IMR-90 (cell line): ENCODE measurements around the gene DDX46. TPM values are rescaled to one million over a fixed set of nuclear protein-coding genes. Genes with fewer than 3 reads are reported as not detected.

Experiments used
- ATAC-seq: fragments of 200-7000 bp; cut with Tn5 transposase; 2 replicates; pipeline ENCODE4 v1.9.1; 2020; ENCODE audit warnings: low read depth, mild to moderate bottlenecking, moderate library complexity
- BruUV-seq: library from RNA; stranded (reverse); fragments of 400-500 nt; replicated peaks from 2 replicates; lab custom pipeline; 2021; lab: Mats Ljungman, UMichigan
- CTCF ChIA-PET: fragments of 300-600 bp; formaldehyde crosslinking; extraction: SDS; loops from one replicate; lab custom pipeline; 2021; ENCODE audit warnings: antibody characterized with exemption; lab: Yijun Ruan, JAX
- POLR2A ChIA-PET: fragments of 300-600 bp; sonication (Branson Sonifier 250); formaldehyde crosslinking; loops from one replicate; lab custom pipeline; 2022; ENCODE audit warnings: antibody characterized with exemption; ENCODE audit not compliant: unreplicated experiment; lab: Charles Lee
- DNase-seq: peaks from one replicate; pipeline ENCODE4 v3.0.0; 2013
- H2AFZ ChIP-seq: replicated peaks from 2 replicates; pipeline ENCODE3; 2013; ENCODE audit warnings: low read length, mild to moderate bottlenecking; ENCODE audit not compliant: poor library complexity
- H2AK5ac ChIP-seq: 2 replicates; pipeline ENCODE4 v1.6.1; 2013; ENCODE audit warnings: low read depth, low read length, inconsistent platforms
- H2AK9ac ChIP-seq: replicated peaks from 2 replicates; pipeline ENCODE3; 2013; ENCODE audit warnings: mild to moderate bottlenecking, low read depth, low read length, moderate library complexity; ENCODE audit not compliant: poor library complexity
- H2BK120ac ChIP-seq: 2 replicates; pipeline ENCODE4 v1.6.1; 2013; ENCODE audit warnings: low read depth, low read length, inconsistent platforms
- H2BK15ac ChIP-seq: 3 replicates; pipeline ENCODE4 v1.6.1; 2013; ENCODE audit warnings: low read depth, low read length, inconsistent platforms
- H2BK20ac ChIP-seq: 2 replicates; pipeline ENCODE4 v1.6.1; 2013; ENCODE audit warnings: low read depth, mild to moderate bottlenecking, inconsistent platforms, low read length, moderate library complexity
- H2BK5ac ChIP-seq: 2 replicates; pipeline ENCODE4 v1.6.1; 2013; ENCODE audit warnings: mild to moderate bottlenecking, low read depth, low read length, inconsistent platforms; ENCODE audit not compliant: poor library complexity, severe bottlenecking
- H3K14ac ChIP-seq: replicated peaks from 2 replicates; pipeline ENCODE4 v1.6.1; 2013; ENCODE audit warnings: low read depth, low read length, inconsistent platforms
- H3K18ac ChIP-seq: 2 replicates; pipeline ENCODE4 v1.6.1; 2013; ENCODE audit warnings: low read depth, low read length, control low read depth
- H3K23ac ChIP-seq: 2 replicates; pipeline ENCODE4 v1.6.1; 2013; ENCODE audit warnings: low read depth, low read length, inconsistent platforms
- H3K27ac ChIP-seq: 2 replicates; pipeline ENCODE4 v1.5.1; 2013; ENCODE audit warnings: mild to moderate bottlenecking, control low read depth, low read length; ENCODE audit not compliant: insufficient read depth
- H3K27me3 ChIP-seq: 2 replicates; pipeline ENCODE4 v1.6.1; 2013; ENCODE audit warnings: low read length; ENCODE audit not compliant: control insufficient read depth, insufficient read depth
- H3K36me3 ChIP-seq: 2 replicates; pipeline ENCODE4 v1.6.1; 2013; ENCODE audit warnings: low read length, mixed read lengths; ENCODE audit not compliant: control insufficient read depth, insufficient read depth
- H3K4ac ChIP-seq: 2 replicates; pipeline ENCODE4 v1.6.1; 2013; ENCODE audit warnings: low read depth, low read length, inconsistent platforms
- H3K4me1 ChIP-seq: 2 replicates; pipeline ENCODE4 v1.6.1; 2013; ENCODE audit warnings: low read length, mixed read lengths; ENCODE audit not compliant: control insufficient read depth, insufficient read depth
- H3K4me2 ChIP-seq: 2 replicates; pipeline ENCODE4 v1.6.1; 2013; ENCODE audit warnings: low read depth, mild to moderate bottlenecking, control low read depth, low read length, moderate library complexity
- H3K4me3 ChIP-seq: 2 replicates; pipeline ENCODE4 v1.5.1; 2013; ENCODE audit warnings: low read depth, mild to moderate bottlenecking, control low read depth, low read length, moderate library complexity; ENCODE audit not compliant: insufficient read depth
- H3K56ac ChIP-seq: 2 replicates; pipeline ENCODE4 v1.6.1; 2013; ENCODE audit warnings: low read length, inconsistent platforms; ENCODE audit not compliant: insufficient read depth; ENCODE audit errors: extremely low read depth
- H3K79me1 ChIP-seq, 2 experiments: 2 replicates each; pipeline ENCODE4 v1.6.1; 2013; ENCODE audit warnings: low read length in 2 of 2, inconsistent platforms in 1 of 2, low read depth in 1 of 2
- H3K9ac ChIP-seq: 2 replicates; pipeline ENCODE4 v1.6.1; 2013; ENCODE audit warnings: low read depth, low read length, control low read depth
- H3K9me1 ChIP-seq: 2 replicates; pipeline ENCODE4 v1.6.1; 2013; ENCODE audit warnings: low read length, inconsistent platforms; ENCODE audit not compliant: insufficient read depth
- H3K9me3 ChIP-seq: 2 replicates; pipeline ENCODE4 v1.6.1; 2013; ENCODE audit warnings: low read length; ENCODE audit not compliant: control insufficient read depth, insufficient read depth
- H4K20me1 ChIP-seq: 2 replicates; pipeline ENCODE4 v1.6.1; 2013; ENCODE audit warnings: low read length, inconsistent platforms; ENCODE audit not compliant: insufficient read depth
- H4K5ac ChIP-seq: 2 replicates; pipeline ENCODE4 v1.6.1; 2013; ENCODE audit warnings: mild to moderate bottlenecking, low read depth, low read length, control low read depth
- H4K8ac ChIP-seq, 2 experiments: 2 replicates each; pipeline ENCODE4 v1.6.1; 2013; ENCODE audit warnings: low read depth in 2 of 2, low read length in 2 of 2, control low read depth in 1 of 2, inconsistent platforms in 1 of 2
- H4K91ac ChIP-seq: 2 replicates; pipeline ENCODE4 v1.6.1; 2013; ENCODE audit warnings: low read depth, low read length, inconsistent platforms; ENCODE audit not compliant: insufficient read depth
- BHLHE40 ChIP-seq: fragments of 150-350 bp; IDR thresholded peaks from 2 replicates; pipeline ENCODE4 v1.6.1; 2016; ENCODE audit warnings: mild to moderate bottlenecking, low read depth, low read length
- CEBPB ChIP-seq: IDR thresholded peaks from 2 replicates; pipeline ENCODE4 v1.6.1; 2012; ENCODE audit warnings: low read depth, low read length, improper control_type of control experiment
- CHD1 ChIP-seq: IDR thresholded peaks from 2 replicates; pipeline ENCODE4 v1.6.1; 2012; ENCODE audit warnings: low read depth, low read length, improper control_type of control experiment
- FOS ChIP-seq: fragments of 150-350 bp; IDR thresholded peaks from 2 replicates; pipeline ENCODE4 v1.6.1; 2016; ENCODE audit warnings: low read depth, low read length
- MAFK ChIP-seq: IDR thresholded peaks from 2 replicates; pipeline ENCODE4 v1.6.1; 2012; ENCODE audit warnings: low read depth, low read length, improper control_type of control experiment
- MAZ ChIP-seq: IDR thresholded peaks from 2 replicates; pipeline ENCODE4 v1.6.1; 2012; ENCODE audit warnings: low read depth, mild to moderate bottlenecking, low read length, improper control_type of control experiment, moderate library complexity, borderline replicate concordance
- MXI1 ChIP-seq: IDR thresholded peaks from 2 replicates; pipeline ENCODE4 v1.6.1; 2012; ENCODE audit warnings: low read depth, mild to moderate bottlenecking, low read length, moderate library complexity, borderline replicate concordance
- POLR2A ChIP-seq: IDR thresholded peaks from 2 replicates; pipeline ENCODE4 v1.6.1; 2012; ENCODE audit warnings: mild to moderate bottlenecking, low read depth, low read length
- RAD21 ChIP-seq: IDR thresholded peaks from 2 replicates; pipeline ENCODE4 v1.6.1; 2012; ENCODE audit warnings: low read length, improper control_type of control experiment
- RCOR1 ChIP-seq: IDR thresholded peaks from 2 replicates; pipeline ENCODE4 v1.6.1; 2012; ENCODE audit warnings: mild to moderate bottlenecking, low read length, improper control_type of control experiment; ENCODE audit not compliant: insufficient replicate concordance
- RFX5 ChIP-seq: IDR thresholded peaks from 2 replicates; pipeline ENCODE4 v1.8.0; 2012; ENCODE audit warnings: low read depth, mild to moderate bottlenecking, low read length, moderate library complexity
- SMC3 ChIP-seq: fragments of 150-350 bp; IDR thresholded peaks from 2 replicates; pipeline ENCODE4 v1.6.1; 2016; ENCODE audit warnings: low read depth, mild to moderate bottlenecking, antibody characterized with exemption, low read length, moderate library complexity
- WGBS, 2 experiments: methylation state at CpG; one replicate each; pipeline versions ENCODE4 v1.1.5 to v1.1.7; 2013; ENCODE audit warnings: missing lambda C conversion rate in 2 of 2; ENCODE audit not compliant: insufficient read length in 1 of 2; ENCODE audit errors: extremely low coverage in 2 of 2; 5-methylcytosine and 5-hydroxymethylcytosine counted together
- dilution Hi-C: fragments of 300-500 bp; cut with HindIII; formaldehyde crosslinking; loops from one replicate; pipeline ENCODE4 v1.14.3; 2018; ENCODE audit warnings: low sequenced_read_pairs; ENCODE audit not compliant: unreplicated experiment
- in situ Hi-C: fragments of 300-500 bp; cut with MboI; formaldehyde crosslinking; loops from 3 replicates; pipeline ENCODE4 v1.14.3; 2019; ENCODE audit warnings: low sequenced_read_pairs, inconsistent platforms, mixed read lengths
- intact Hi-C: fragments of 100-400 bp; cut with micrococcal nuclease; formaldehyde crosslinking; loops from 2 replicates; pipeline ENCODE4 v1.10.0; 2022
- polyA plus RNA-seq, 3 experiments: library from polyadenylated mRNA; depleted of rRNA; stranded (reverse); fragments of >200 nt; gene quantifications; 2 replicates each; pipeline ENCODE4 v1.2.3, GENCODE V29; 2012; ENCODE audit warnings: low replicate concordance in 1 of 3
- total RNA-seq: library from RNA; depleted of rRNA; stranded (reverse); fragments of >200 nt; gene quantifications from 2 replicates; pipeline ENCODE4 v1.2.3, GENCODE V29; 2012
- TF ChIP-seq, protein P1 (sequence below): fragments of 150-350 bp; IDR thresholded peaks from 2 replicates; pipeline ENCODE4 v1.6.1; 2017; ENCODE audit warnings: mild to moderate bottlenecking, antibody characterized with exemption, low read length, low read depth
- TF ChIP-seq, protein P2 (sequence below): conservative IDR thresholded peaks from 2 replicates; pipeline ENCODE4 v1.5.1; 2012; ENCODE audit warnings: mild to moderate bottlenecking, low read depth, low read length, improper control_type of control experiment

Gene DDX46
- total and polyA plus RNA-seq, 2 of the 4 experiments (the other 2 are of a cell fraction) = 22.5 to 26.0 TPM

DNA sequence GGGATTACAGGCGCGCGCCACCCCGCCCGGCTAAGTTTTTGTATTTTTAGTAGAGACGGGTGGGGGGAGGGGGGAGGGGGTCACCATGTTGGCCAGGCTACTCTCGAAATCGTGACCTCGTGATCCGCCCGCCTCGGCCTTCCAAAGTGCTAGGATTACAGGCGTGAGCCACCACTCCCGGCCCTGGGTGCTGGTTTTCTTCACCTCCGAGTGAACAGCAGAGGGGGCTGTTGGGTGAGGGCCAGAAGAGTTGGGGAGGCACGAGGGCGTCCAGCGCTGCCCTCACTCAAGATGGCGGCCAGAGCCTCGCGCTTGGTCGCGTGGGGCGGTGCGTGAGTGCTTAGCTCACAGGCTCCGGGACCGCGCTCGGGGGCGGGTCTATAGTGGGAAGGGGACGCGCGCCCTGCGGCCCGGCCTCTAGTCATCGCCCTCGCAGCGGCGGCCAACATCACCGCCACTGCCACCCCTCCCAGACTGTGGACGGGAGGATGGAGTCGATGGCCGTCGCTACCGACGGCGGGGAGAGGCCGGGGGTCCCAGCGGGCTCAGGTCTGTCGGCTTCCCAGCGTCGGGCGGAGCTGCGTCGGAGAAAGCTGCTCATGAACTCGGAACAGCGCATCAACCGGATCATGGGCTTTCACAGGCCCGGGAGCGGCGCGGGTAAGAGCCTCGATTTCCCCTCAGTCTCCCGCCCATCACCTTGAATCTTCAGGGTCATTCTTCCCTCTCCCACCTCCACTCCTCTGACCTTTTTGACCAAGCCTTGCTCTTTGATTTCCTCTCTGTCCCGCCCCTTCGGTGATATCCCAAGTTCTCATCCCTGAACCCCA lies 20.2 kb upstream of the DDX46 start, which contains the start of gene CAMLG:
CAMLG (plus strand) TSS at position 416 of the 830 bp plus-strand sequence; CDS start at position 489, 73 bp downstream.
- Histone ChIP-seq H3K4me3 (peak within 1 kb of the TSS; percentile 96), H3K36me3 (0 out of 2 replicates have a peak, but pooled peaks cover 2% of the 10 kb centered on the region), H4K20me1 (peaks cover 6% of the 10 kb centered on the region; the same call in 1 of the 2 replicates), H4K5ac (peak within 1 kb of the TSS; percentile 63), H4K8ac (peak within 1 kb of the TSS; percentile 70 to 99), H3K9ac (peak within 1 kb of the TSS; percentile 79), H3K79me1 (peaks cover 10 to 29% of the 10 kb centered on the region in 2 experiments), H3K23ac (peak within 1 kb of the TSS; percentile 82), H3K27me3 (no peaks in the 10 kb centered on the region), H2BK20ac (no peak within 1 kb of the TSS), H2AFZ (peak within 1 kb of the TSS; percentile 96), H3K4me1 (peaks cover 3% of the 10 kb centered on the region; the same call in 1 of the 2 replicates), H2AK5ac (peak within 1 kb of the TSS; percentile 5), H3K4ac (peak within 1 kb of the TSS; percentile 66), H3K9me3 (no peaks in the 10 kb centered on the region), H2BK5ac (peak within 1 kb of the TSS; percentile 74), H3K27ac (peak within 1 kb of the TSS; percentile 75), H3K4me2 (peak within 1 kb of the TSS; percentile 94), H2AK9ac (peak within 1 kb of the TSS; percentile 73), H3K9me1 (no peaks in the 10 kb centered on the region; the same call in 1 of the 2 replicates), H4K91ac (peak within 1 kb of the TSS; percentile 50), H3K18ac (peak within 1 kb of the TSS; percentile 34), H2BK15ac (no peak within 1 kb of the TSS; the same call in 2 of the 3 replicates), H3K56ac (peak within 1 kb of the TSS; percentile 73), H2BK120ac (peak within 1 kb of the TSS; percentile 62), H3K14ac (peak within 1 kb of the TSS; percentile 88)
- dilution Hi-C loops = no loop called here
- ATAC-seq = peak; percentile 97
- 0% methylated on average over 28 of the region's 66 CpGs; no CpG with 5 or more reads in 1 of the 2 experiments for WGBS, 2 experiments
- BruUV-seq = TSS peak; percentile 50
- ChIA-PET CTCF (interaction anchor here (0.7 to 2.8 kb wide), 2 partner anchors 20 to 167 kb away, joined by 5 to 8 read pairs; partner anchors contain the start of genes DDX46 and PCBD2), POLR2A (interaction anchor here (0.6 to 0.7 kb wide), 2 partner anchors 19 to 114 kb away, joined by 3 to 7 read pairs; no protein-coding TSS in a partner anchor)
- TF ChIP-seq BHLHE40 (peak; percentile 68), MAFK (no peak), RCOR1 (no peak), CEBPB (no peak), POLR2A (peak; percentile 90), RFX5 (no peak), RAD21 (peak; percentile 42), SMC3 (peak; percentile 44; the same call in 1 of the 2 replicates), MAZ (peak; percentile 95), MXI1 (peak; percentile 69), CHD1 (no peak), FOS (0 out of 2 replicates have a peak, but pooled peaks have one; percentile 4)
- TF ChIP-seq, protein P1, sequence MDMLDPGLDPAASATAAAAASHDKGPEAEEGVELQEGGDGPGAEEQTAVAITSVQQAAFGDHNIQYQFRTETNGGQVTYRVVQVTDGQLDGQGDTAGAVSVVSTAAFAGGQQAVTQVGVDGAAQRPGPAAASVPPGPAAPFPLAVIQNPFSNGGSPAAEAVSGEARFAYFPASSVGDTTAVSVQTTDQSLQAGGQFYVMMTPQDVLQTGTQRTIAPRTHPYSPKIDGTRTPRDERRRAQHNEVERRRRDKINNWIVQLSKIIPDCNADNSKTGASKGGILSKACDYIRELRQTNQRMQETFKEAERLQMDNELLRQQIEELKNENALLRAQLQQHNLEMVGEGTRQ = peak; percentile 92
- TF ChIP-seq, protein P2, sequence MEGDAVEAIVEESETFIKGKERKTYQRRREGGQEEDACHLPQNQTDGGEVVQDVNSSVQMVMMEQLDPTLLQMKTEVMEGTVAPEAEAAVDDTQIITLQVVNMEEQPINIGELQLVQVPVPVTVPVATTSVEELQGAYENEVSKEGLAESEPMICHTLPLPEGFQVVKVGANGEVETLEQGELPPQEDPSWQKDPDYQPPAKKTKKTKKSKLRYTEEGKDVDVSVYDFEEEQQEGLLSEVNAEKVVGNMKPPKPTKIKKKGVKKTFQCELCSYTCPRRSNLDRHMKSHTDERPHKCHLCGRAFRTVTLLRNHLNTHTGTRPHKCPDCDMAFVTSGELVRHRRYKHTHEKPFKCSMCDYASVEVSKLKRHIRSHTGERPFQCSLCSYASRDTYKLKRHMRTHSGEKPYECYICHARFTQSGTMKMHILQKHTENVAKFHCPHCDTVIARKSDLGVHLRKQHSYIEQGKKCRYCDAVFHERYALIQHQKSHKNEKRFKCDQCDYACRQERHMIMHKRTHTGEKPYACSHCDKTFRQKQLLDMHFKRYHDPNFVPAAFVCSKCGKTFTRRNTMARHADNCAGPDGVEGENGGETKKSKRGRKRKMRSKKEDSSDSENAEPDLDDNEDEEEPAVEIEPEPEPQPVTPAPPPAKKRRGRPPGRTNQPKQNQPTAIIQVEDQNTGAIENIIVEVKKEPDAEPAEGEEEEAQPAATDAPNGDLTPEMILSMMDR = peak; percentile 64
- DNase-seq = peak; percentile 97
- intact Hi-C loops = loop anchor here (1.0 to 5.0 kb wide), 3 partner anchors 113 to 529 kb away; partner anchors contain the start of gene PCBD2
- in situ Hi-C loops = no loop called here
